GM23338 (cell line): ENCODE measurements around the gene OVOL3.

ENCODE experiments used
- EZH2 ChIP-seq: fragments of 200-600 bp; sonication (generic); IDR thresholded peaks from one replicate; pipeline ENCODE4 v1.8.0; 2017; ENCODE audit warnings: antibody characterized with exemption, mild to moderate bottlenecking, low read depth; ENCODE audit not compliant: unreplicated experiment
- EZH2phosphoT487 ChIP-seq: fragments of 200-600 bp; sonication (generic); IDR thresholded peaks from one replicate; pipeline ENCODE4 v1.8.1; 2018; ENCODE audit warnings: antibody characterized with exemption; ENCODE audit not compliant: unreplicated experiment
- POLR2AphosphoS5 ChIP-seq: IDR thresholded peaks from 2 replicates; pipeline ENCODE4 v1.6.1; 2016; ENCODE audit warnings: antibody characterized with exemption, low read depth
- ZNF331 ChIP-seq: fragments of 250-450 bp; sonication (Bioruptor Pico); IDR thresholded peaks from 2 replicates; pipeline ENCODE4 v1.5.0; 2020; ENCODE audit warnings: low read depth, mild to moderate bottlenecking, moderate library complexity
- TF ChIP-seq, protein P1 (sequence below): IDR thresholded peaks from one replicate; pipeline ENCODE4 v1.6.1; 2018; ENCODE audit warnings: antibody characterized with exemption; ENCODE audit not compliant: unreplicated experiment
- TF ChIP-seq, protein P2 (sequence below), 2 experiments: fragments of 200-600 bp in 1 of 2; sonication (generic) in 1 of 2; conservative IDR thresholded peaks; 2 replicates each; pipeline versions ENCODE4 v1.5.1 to v1.6.1; 2016 to 2017; ENCODE audit warnings: antibody characterized with exemption in 2 of 2, low read depth in 2 of 2, mild to moderate bottlenecking in 2 of 2, moderate library complexity in 1 of 2
- TF ChIP-seq, protein P3 (sequence below): IDR thresholded peaks from 2 replicates; pipeline ENCODE4 v1.6.1; 2016; ENCODE audit warnings: antibody characterized with exemption

DNA sequence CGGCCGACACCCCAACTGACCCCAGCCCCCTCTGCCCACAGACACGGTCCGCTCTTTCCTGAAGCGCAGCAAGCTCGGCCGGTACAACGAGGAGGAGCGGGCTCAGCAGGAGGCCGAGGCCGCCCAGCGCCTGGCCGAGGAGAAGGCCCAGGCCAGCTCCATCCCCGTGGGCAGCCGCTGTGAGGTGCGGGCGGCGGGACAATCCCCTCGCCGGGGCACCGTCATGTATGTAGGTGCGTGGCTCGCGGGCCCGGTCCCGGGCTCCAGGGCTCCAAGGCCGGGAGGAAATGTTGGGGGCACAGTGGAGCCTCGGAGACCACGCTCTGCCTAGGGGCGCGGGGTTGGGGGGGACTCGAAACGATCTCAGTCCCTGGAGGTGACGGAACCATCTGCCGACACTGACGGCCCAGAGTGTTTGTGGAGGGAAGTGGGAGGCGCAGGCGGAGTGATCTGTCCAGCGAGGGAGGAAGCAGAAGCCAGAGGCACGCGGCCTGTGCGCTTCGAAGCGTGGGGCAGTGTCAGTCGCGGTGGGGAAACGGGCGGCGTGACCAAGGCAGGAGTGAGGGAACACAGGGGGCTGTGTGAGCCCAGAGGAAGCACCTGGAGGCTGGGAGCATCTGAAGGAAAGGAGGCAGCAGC is 10.7 kb downstream of the OVOL3 start:
- TF ChIP-seq, protein P1, sequence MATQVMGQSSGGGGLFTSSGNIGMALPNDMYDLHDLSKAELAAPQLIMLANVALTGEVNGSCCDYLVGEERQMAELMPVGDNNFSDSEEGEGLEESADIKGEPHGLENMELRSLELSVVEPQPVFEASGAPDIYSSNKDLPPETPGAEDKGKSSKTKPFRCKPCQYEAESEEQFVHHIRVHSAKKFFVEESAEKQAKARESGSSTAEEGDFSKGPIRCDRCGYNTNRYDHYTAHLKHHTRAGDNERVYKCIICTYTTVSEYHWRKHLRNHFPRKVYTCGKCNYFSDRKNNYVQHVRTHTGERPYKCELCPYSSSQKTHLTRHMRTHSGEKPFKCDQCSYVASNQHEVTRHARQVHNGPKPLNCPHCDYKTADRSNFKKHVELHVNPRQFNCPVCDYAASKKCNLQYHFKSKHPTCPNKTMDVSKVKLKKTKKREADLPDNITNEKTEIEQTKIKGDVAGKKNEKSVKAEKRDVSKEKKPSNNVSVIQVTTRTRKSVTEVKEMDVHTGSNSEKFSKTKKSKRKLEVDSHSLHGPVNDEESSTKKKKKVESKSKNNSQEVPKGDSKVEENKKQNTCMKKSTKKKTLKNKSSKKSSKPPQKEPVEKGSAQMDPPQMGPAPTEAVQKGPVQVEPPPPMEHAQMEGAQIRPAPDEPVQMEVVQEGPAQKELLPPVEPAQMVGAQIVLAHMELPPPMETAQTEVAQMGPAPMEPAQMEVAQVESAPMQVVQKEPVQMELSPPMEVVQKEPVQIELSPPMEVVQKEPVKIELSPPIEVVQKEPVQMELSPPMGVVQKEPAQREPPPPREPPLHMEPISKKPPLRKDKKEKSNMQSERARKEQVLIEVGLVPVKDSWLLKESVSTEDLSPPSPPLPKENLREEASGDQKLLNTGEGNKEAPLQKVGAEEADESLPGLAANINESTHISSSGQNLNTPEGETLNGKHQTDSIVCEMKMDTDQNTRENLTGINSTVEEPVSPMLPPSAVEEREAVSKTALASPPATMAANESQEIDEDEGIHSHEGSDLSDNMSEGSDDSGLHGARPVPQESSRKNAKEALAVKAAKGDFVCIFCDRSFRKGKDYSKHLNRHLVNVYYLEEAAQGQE = no peak
- TF ChIP-seq POLR2AphosphoS5 = no peak
- TF ChIP-seq, protein P2, sequence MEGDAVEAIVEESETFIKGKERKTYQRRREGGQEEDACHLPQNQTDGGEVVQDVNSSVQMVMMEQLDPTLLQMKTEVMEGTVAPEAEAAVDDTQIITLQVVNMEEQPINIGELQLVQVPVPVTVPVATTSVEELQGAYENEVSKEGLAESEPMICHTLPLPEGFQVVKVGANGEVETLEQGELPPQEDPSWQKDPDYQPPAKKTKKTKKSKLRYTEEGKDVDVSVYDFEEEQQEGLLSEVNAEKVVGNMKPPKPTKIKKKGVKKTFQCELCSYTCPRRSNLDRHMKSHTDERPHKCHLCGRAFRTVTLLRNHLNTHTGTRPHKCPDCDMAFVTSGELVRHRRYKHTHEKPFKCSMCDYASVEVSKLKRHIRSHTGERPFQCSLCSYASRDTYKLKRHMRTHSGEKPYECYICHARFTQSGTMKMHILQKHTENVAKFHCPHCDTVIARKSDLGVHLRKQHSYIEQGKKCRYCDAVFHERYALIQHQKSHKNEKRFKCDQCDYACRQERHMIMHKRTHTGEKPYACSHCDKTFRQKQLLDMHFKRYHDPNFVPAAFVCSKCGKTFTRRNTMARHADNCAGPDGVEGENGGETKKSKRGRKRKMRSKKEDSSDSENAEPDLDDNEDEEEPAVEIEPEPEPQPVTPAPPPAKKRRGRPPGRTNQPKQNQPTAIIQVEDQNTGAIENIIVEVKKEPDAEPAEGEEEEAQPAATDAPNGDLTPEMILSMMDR (conservative IDR thresholded peaks at IDR 0.05; ENCODE audit: low read depth in 2 of 2) = no peak
- TF ChIP-seq EZH2 = no peak
- no peak for TF ChIP-seq EZH2phosphoT487
- no peak for TF ChIP-seq ZNF331 (CRISPR knock-in tag)
- TF ChIP-seq, protein P3, sequence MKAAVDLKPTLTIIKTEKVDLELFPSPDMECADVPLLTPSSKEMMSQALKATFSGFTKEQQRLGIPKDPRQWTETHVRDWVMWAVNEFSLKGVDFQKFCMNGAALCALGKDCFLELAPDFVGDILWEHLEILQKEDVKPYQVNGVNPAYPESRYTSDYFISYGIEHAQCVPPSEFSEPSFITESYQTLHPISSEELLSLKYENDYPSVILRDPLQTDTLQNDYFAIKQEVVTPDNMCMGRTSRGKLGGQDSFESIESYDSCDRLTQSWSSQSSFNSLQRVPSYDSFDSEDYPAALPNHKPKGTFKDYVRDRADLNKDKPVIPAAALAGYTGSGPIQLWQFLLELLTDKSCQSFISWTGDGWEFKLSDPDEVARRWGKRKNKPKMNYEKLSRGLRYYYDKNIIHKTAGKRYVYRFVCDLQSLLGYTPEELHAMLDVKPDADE = no peak
